K562 (cell line): ENCODE results near the gene IQUB. TPM values are rescaled to one million over a fixed set of nuclear protein-coding genes. Genes with fewer than 3 reads are reported as not detected.

ENCODE experiments used
- BRD9 ChIP-seq: fragments of 450-650 bp; IDR thresholded peaks from 2 replicates; pipeline ENCODE4 v1.6.1; 2018; ENCODE audit warnings: low read depth; ENCODE audit not compliant: partially characterized antibody
- CREB1 ChIP-seq, 2 experiments: sonication (generic) in 1 of 2; formaldehyde crosslinking in 1 of 2; IDR thresholded peaks; 2 replicates each; pipeline versions ENCODE4 v1.6.1 to v1.8.0; 2012 to 2022; ENCODE audit warnings: inconsistent platforms in 1 of 2, mild to moderate bottlenecking in 1 of 2, missing genetic modification reagents in 1 of 2, moderate library complexity in 1 of 2
- E2F5 ChIP-seq: sonication (generic); formaldehyde crosslinking; IDR thresholded peaks from 2 replicates; pipeline ENCODE4 v1.8.0; 2022; ENCODE audit warnings: mild to moderate bottlenecking, missing genetic modification reagents
- FOXJ2 ChIP-seq: fragments of 200-800 bp; sonication (Bioruptor generic); IDR thresholded peaks from 2 replicates; pipeline ENCODE4 v1.6.1; 2016; ENCODE audit warnings: missing genetic modification characterization, missing compliant biosample characterization
- GABPB1 ChIP-seq: sonication (generic); formaldehyde crosslinking; IDR thresholded peaks from 2 replicates; pipeline ENCODE4 v1.8.0; 2022; ENCODE audit warnings: mild to moderate bottlenecking, missing genetic modification reagents
- IRF2 ChIP-seq: sonication (generic); formaldehyde crosslinking; IDR thresholded peaks from 2 replicates; pipeline ENCODE4 v1.8.1; 2022; ENCODE audit warnings: mild to moderate bottlenecking, missing genetic modification reagents
- KDM4B ChIP-seq, 2 experiments: fragments of 450-650 bp in 1 of 2; sonication (generic) in 1 of 2; IDR thresholded peaks; 2 replicates each; pipeline ENCODE4 v1.6.1; 2016 to 2017; ENCODE audit warnings: borderline replicate concordance in 2 of 2, antibody characterized with exemption in 1 of 2, low read depth in 1 of 2, mild to moderate bottlenecking in 1 of 2
- LCOR ChIP-seq: sonication (generic); formaldehyde crosslinking; IDR thresholded peaks from 2 replicates; pipeline ENCODE4 v1.8.0; 2022; ENCODE audit warnings: mild to moderate bottlenecking, missing genetic modification reagents
- PREB ChIP-seq: sonication (generic); formaldehyde crosslinking; IDR thresholded peaks from 2 replicates; pipeline ENCODE4 v1.8.1; 2023; ENCODE audit warnings: mild to moderate bottlenecking, missing genetic modification reagents
- SMARCC2 ChIP-seq: fragments of 450-650 bp; IDR thresholded peaks from 2 replicates; pipeline ENCODE4 v1.6.1; 2017; ENCODE audit warnings: antibody characterized with exemption, moderate library complexity, mild to moderate bottlenecking, low read depth
- TEAD4 ChIP-seq, 2 experiments: sonication (generic) in 1 of 2; formaldehyde crosslinking in 1 of 2; IDR thresholded peaks; 2 replicates each; pipeline versions ENCODE4 v1.6.1 to v1.8.0; 2012 to 2022; ENCODE audit warnings: borderline replicate concordance in 1 of 2, inconsistent platforms in 1 of 2, low read length in 1 of 2, mild to moderate bottlenecking in 1 of 2, missing genetic modification reagents in 1 of 2
- ZBTB1 ChIP-seq: sonication (generic); formaldehyde crosslinking; IDR thresholded peaks from 2 replicates; pipeline ENCODE4 v1.8.1; 2023; ENCODE audit warnings: missing genetic modification reagents, low read depth, mild to moderate bottlenecking, borderline replicate concordance
- ZBTB8A ChIP-seq: fragments of 450-650 bp; IDR thresholded peaks from 2 replicates; pipeline ENCODE4 v1.6.1; 2018; ENCODE audit warnings: mild to moderate bottlenecking, moderate library complexity; ENCODE audit not compliant: partially characterized antibody
- ZHX1 ChIP-seq: fragments of 150-350 bp; conservative IDR thresholded peaks from 2 replicates; pipeline ENCODE4 v1.6.1; 2014; ENCODE audit warnings: low read length
- ZNF263 ChIP-seq: sonication (generic); formaldehyde crosslinking; IDR thresholded peaks from 2 replicates; pipeline ENCODE4 v1.8.0; 2022; ENCODE audit warnings: mild to moderate bottlenecking, missing genetic modification reagents, borderline replicate concordance
- ZNF639 ChIP-seq, 2 experiments: fragments of 200-800 bp in 1 of 2; sonication (Bioruptor generic) in 1 of 2; sonication (generic) in 1 of 2; formaldehyde crosslinking in 1 of 2; IDR thresholded peaks in 1 of 2; conservative IDR thresholded peaks in 1 of 2; 2 replicates each; pipeline versions ENCODE4 v1.5.0 to v1.6.1; 2016 to 2020; ENCODE audit warnings: missing compliant biosample characterization in 1 of 2, missing genetic modification characterization in 1 of 2, missing genetic modification reagents in 1 of 2
- polyA plus RNA-seq, 8 experiments: library from polyadenylated mRNA; depleted of rRNA in 4 of 8; stranded (reverse) in 5 of 8; unstranded in 3 of 8; fragments of >200 nt; fragmentation: Nextera tagmentation in 2 of 8; fragmentation: Illumina TruSeq in 1 of 8; extraction: Ambion mirVana in 2 of 8; extraction: Trizol in 1 of 8; gene quantifications; 2 replicates each; pipeline versions ENCODE4 v1.2.1 to v1.2.3, GENCODE V29; 2011 to 2014; ENCODE audit warnings: inconsistent platforms in 1 of 8, missing spikeins in 1 of 8
- total RNA-seq, 7 experiments: library from RNA; depleted of rRNA in 6 of 7; stranded (reverse); fragments of >200 nt in 6 of 7; fragmentation: Illumina TruSeq in 2 of 7; extraction: Trizol in 2 of 7; gene quantifications; 2 replicates each; pipeline versions ENCODE4 v1.2.1 to v1.2.3, GENCODE V29; 2011 to 2021; ENCODE audit warnings: low replicate concordance in 1 of 7
- TF ChIP-seq, protein P1 (sequence below), 2 experiments: IDR thresholded peaks in 1 of 2; conservative IDR thresholded peaks in 1 of 2; 2 replicates each; pipeline ENCODE4 v1.6.1; 2016; ENCODE audit warnings: low read depth in 2 of 2, mild to moderate bottlenecking in 1 of 2, missing compliant biosample characterization in 1 of 2, missing genetic modification characterization in 1 of 2, moderate library complexity in 1 of 2

The IQUB gene
- total and polyA plus RNA-seq, 9 of the 15 experiments (the other 6 are each of a cell fraction or from before 2014, with no cell fraction given): 0.62 to 2.6 (median 1.4) TPM

- TF ChIP-seq E2F5 (CRISPR knock-in tag) (no peak), FOXJ2 (tag) (no peak), ZBTB8A (no peak), KDM4B (IDR thresholded peaks at IDR 0.05; ENCODE audit: borderline replicate concordance in 2 of 2, low read depth in 1 of 2) (no peak), BRD9 (no peak), SMARCC2 (peak; percentile 56; the same call in 1 of the 2 replicates), TEAD4 (IDR thresholded peaks at IDR 0.05; ENCODE audit: low read length) (peak; percentile 83), TEAD4 (CRISPR knock-in tag; IDR thresholded peaks at IDR 0.05; ENCODE audit: borderline replicate concordance) (no peak), GABPB1 (no peak), CREB1 (IDR thresholded peaks at IDR 0.05) (no peak), CREB1 (CRISPR knock-in tag; IDR thresholded peaks at IDR 0.05) (no peak), LCOR (no peak), ZNF639 (CRISPR knock-in tag; conservative IDR thresholded peaks at IDR 0.05 in 1 of 2, IDR thresholded peaks at IDR 0.05 in 1 of 2) (no peak), ZHX1 (no peak), ZBTB1 (CRISPR knock-in tag) (no peak), ZNF263 (CRISPR knock-in tag) (no peak), IRF2 (CRISPR knock-in tag) (no peak), PREB (CRISPR knock-in tag) (no peak)
- TF ChIP-seq, protein P1, sequence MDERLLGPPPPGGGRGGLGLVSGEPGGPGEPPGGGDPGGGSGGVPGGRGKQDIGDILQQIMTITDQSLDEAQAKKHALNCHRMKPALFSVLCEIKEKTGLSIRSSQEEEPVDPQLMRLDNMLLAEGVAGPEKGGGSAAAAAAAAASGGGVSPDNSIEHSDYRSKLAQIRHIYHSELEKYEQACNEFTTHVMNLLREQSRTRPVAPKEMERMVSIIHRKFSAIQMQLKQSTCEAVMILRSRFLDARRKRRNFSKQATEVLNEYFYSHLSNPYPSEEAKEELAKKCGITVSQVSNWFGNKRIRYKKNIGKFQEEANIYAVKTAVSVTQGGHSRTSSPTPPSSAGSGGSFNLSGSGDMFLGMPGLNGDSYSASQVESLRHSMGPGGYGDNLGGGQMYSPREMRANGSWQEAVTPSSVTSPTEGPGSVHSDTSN (CRISPR knock-in tag; IDR thresholded peaks at IDR 0.05; ENCODE audit: low read depth): no peak
- TF ChIP-seq, protein P1 (tag; conservative IDR thresholded peaks at IDR 0.05; ENCODE audit: low read depth): peak; percentile 75
Measured at GRCh38 chr7:123498601-123499000, 35.8 kb downstream of the IQUB start (continued).
